ENCODE results near the gene CIROP. TPM values are rescaled to one million over a fixed set of nuclear protein-coding genes. Genes with fewer than 3 reads are reported as not detected.

CIROP gene
- total and polyA plus RNA-seq, 4 donors, result not detected

- Histone ChIP-seq H3K9me3 (ENCODE audit: control insufficient read depth in 4 of 4, insufficient read depth in 3 of 4, low read length in 3 of 4) (no peaks in the 10 kb centered on the region), H3K36me3 (ENCODE audit: control insufficient read depth in 4 of 4, insufficient read depth in 4 of 4, low read length in 4 of 4) (peaks cover 5 to 13% (median 9%) of the 10 kb centered on the region in 4 donors), H3K9ac (ENCODE audit: insufficient read depth in 1 of 2, low read length in 2 of 2) (no peak overlapping the region), H3K27me3 (ENCODE audit: control insufficient read depth in 3 of 3, insufficient read depth in 3 of 3, low read length in 2 of 3) (no peaks in the 10 kb centered on the region), H3K27ac (ENCODE audit: low read depth in 1 of 2, low read length in 1 of 2) (no peak overlapping the region), H3K4me1 (ENCODE audit: control insufficient read depth in 5 of 5, insufficient read depth in 5 of 5, low read length in 5 of 5) (peaks cover 0 to 9% (median 0%) of the 10 kb centered on the region in 5 donors), H3K4me3 (no peak overlapping the region)
- 90 to 98% methylated on average over 2 of the region's 2 CpGs for WGBS, 2 donors
- DNase-seq, result no peak
- TF ChIP-seq, protein P1, sequence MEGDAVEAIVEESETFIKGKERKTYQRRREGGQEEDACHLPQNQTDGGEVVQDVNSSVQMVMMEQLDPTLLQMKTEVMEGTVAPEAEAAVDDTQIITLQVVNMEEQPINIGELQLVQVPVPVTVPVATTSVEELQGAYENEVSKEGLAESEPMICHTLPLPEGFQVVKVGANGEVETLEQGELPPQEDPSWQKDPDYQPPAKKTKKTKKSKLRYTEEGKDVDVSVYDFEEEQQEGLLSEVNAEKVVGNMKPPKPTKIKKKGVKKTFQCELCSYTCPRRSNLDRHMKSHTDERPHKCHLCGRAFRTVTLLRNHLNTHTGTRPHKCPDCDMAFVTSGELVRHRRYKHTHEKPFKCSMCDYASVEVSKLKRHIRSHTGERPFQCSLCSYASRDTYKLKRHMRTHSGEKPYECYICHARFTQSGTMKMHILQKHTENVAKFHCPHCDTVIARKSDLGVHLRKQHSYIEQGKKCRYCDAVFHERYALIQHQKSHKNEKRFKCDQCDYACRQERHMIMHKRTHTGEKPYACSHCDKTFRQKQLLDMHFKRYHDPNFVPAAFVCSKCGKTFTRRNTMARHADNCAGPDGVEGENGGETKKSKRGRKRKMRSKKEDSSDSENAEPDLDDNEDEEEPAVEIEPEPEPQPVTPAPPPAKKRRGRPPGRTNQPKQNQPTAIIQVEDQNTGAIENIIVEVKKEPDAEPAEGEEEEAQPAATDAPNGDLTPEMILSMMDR (IDR thresholded peaks at IDR 0.05; ENCODE audit: control extremely low read depth, extremely low read depth), result no peak
- no peak for ATAC-seq (ENCODE audit: insufficient read depth, low FRiP score)
These were observed 2.0 kb downstream of the CIROP start for GRCh38 chr14:23102801-23103200.

DNA sequence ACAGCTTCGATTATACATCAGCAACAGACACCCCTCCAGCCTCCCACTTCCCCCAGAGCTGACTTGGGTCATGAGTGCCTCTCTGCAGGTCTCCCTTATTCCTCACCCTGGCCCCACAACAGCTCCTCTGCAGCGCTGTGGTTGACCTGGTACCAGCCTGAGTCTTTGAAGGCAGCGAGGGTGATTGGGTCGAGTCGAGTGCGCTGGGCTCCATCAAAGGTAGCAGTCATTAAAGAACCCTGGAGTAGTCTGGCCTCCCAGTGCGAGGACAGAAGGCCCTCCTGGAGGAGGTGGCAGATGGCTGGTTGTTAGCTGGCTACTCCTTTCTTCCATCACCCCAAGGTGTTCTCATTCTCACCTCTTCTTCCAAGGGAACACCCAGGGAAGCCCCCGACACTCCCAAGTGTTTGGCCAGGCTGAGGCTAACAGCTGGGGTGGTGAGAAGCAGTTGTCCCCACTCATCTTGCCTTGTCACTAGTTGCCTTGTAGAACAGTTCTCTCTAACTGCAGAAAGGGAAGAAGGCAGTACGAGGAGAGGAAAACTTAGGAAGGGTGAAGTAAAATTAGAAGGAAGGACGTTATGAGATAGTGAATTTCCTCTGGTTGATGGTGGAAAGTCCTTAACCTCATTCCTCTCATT lies 2.7 kb downstream of the CIROP start:
- WGBS, 2 donors, result 67 to 76% methylated on average over 10 of the region's 10 CpGs
- Histone ChIP-seq H3K27me3 (ENCODE audit: control insufficient read depth in 3 of 3, insufficient read depth in 3 of 3, low read length in 2 of 3) (no peaks in the 10 kb centered on the region), H3K27ac (ENCODE audit: low read depth in 1 of 2, low read length in 1 of 2) (no peak overlapping the region), H3K9me3 (ENCODE audit: control insufficient read depth in 4 of 4, insufficient read depth in 3 of 4, low read length in 3 of 4) (no peaks in the 10 kb centered on the region), H3K9ac (ENCODE audit: insufficient read depth in 1 of 2, low read length in 2 of 2) (no peak overlapping the region), H3K4me3 (no peak overlapping the region), H3K4me1 (ENCODE audit: control insufficient read depth in 5 of 5, insufficient read depth in 5 of 5, low read length in 5 of 5) (peaks cover 0 to 13% (median 0%) of the 10 kb centered on the region in 5 donors), H3K36me3 (ENCODE audit: control insufficient read depth in 4 of 4, insufficient read depth in 4 of 4, low read length in 4 of 4) (peaks cover 5 to 17% (median 12%) of the 10 kb centered on the region in 4 donors)
- TF ChIP-seq, protein P1 (IDR thresholded peaks at IDR 0.05; ENCODE audit: control extremely low read depth, extremely low read depth), result no peak
- DNase-seq, result no peak
- ATAC-seq (ENCODE audit: insufficient read depth, low FRiP score), result no peak

- Histone ChIP-seq H3K4me1 (ENCODE audit: control insufficient read depth in 5 of 5, insufficient read depth in 5 of 5, low read length in 5 of 5) (peaks cover 0 to 20% (median 0%) of the 10 kb centered on the region in 5 donors), H3K9me3 (ENCODE audit: control insufficient read depth in 4 of 4, insufficient read depth in 3 of 4, low read length in 3 of 4) (no peaks in the 10 kb centered on the region), H3K27me3 (ENCODE audit: control insufficient read depth in 3 of 3, insufficient read depth in 3 of 3, low read length in 2 of 3) (no peaks in the 10 kb centered on the region), H3K27ac (ENCODE audit: low read depth in 1 of 2, low read length in 1 of 2) (no peak overlapping the region), H3K36me3 (ENCODE audit: control insufficient read depth in 4 of 4, insufficient read depth in 4 of 4, low read length in 4 of 4) (peaks cover 5 to 17% (median 12%) of the 10 kb centered on the region in 4 donors), H3K4me3 (no peak overlapping the region), H3K9ac (ENCODE audit: insufficient read depth in 1 of 2, low read length in 2 of 2) (no peak overlapping the region)
- TF ChIP-seq, protein P1 (IDR thresholded peaks at IDR 0.05; ENCODE audit: control extremely low read depth, extremely low read depth), result no peak
- no peak for ATAC-seq (ENCODE audit: insufficient read depth, low FRiP score)
- 87% methylated on average over 6 of the region's 6 CpGs for WGBS, 2 donors
- no peak for DNase-seq
These were observed 3.4 kb downstream of the CIROP start for GRCh38 chr14:23101213-23101970.
